Measurements from ENCODE around the gene CDK14.
"Not testable (repeated sequence)": the region's sequence is repeated elsewhere in the genome, so short reads cannot be mapped to it uniquely, and the experiment has no call there.

Gene CDK14

GRCh38 chr7:90791596-90791995, 195.5 kb downstream of the CDK14 start:
- no peak for TF ChIP-seq POLR2A (IDR thresholded peaks at IDR 0.05; ENCODE audit: low read depth, low read length)
- TF ChIP-seq TAF1 (IDR thresholded peaks at IDR 0.05; ENCODE audit: borderline replicate concordance, low read depth, low read length): no peak
- no peak for TF ChIP-seq POLR2AphosphoS5 (IDR thresholded peaks at IDR 0.05; ENCODE audit: low read depth, low read length)
- FAIRE-seq: no peak
- DNase-seq (ENCODE audit: insufficient read length): no peak

GRCh38 chr7:90792301-90792700, 196.2 kb downstream of the CDK14 start:
- DNase-seq (ENCODE audit: insufficient read length) (no peak), FAIRE-seq (no peak)
- no peak for TF ChIP-seq POLR2A (IDR thresholded peaks at IDR 0.05; ENCODE audit: low read depth, low read length)
- TF ChIP-seq POLR2AphosphoS5 (IDR thresholded peaks at IDR 0.05; ENCODE audit: low read depth, low read length): no peak

GRCh38 chr7:90794234-90794633, 198.1 kb downstream of the CDK14 start:
- not testable (repeated sequence) for DNase-seq (ENCODE audit: insufficient read length); FAIRE-seq

GRCh38 chr7:90797596-90797995, 201.5 kb downstream of the CDK14 start:
- DNase-seq (ENCODE audit: insufficient read length) (no peak), FAIRE-seq (no peak)
- TF ChIP-seq POLR2A (IDR thresholded peaks at IDR 0.05; ENCODE audit: low read depth, low read length): no peak
- no peak for TF ChIP-seq TAF1 (IDR thresholded peaks at IDR 0.05; ENCODE audit: borderline replicate concordance, low read depth, low read length)
- no peak for TF ChIP-seq POLR2AphosphoS5 (IDR thresholded peaks at IDR 0.05; ENCODE audit: low read depth, low read length)

- DNase-seq (ENCODE audit: insufficient read length) (no peak), FAIRE-seq (no peak)
- no peak for TF ChIP-seq POLR2A (IDR thresholded peaks at IDR 0.05; ENCODE audit: low read depth, low read length)
- no peak for TF ChIP-seq TAF1 (IDR thresholded peaks at IDR 0.05; ENCODE audit: borderline replicate concordance, low read depth, low read length)
- TF ChIP-seq POLR2AphosphoS5 (IDR thresholded peaks at IDR 0.05; ENCODE audit: low read depth, low read length): no peak
Measured at GRCh38 chr7:90804370-90804769, 208.2 kb downstream of the CDK14 start.

GRCh38 chr7:90815552-90815951, 219.4 kb downstream of the CDK14 start:
- FAIRE-seq; DNase-seq (ENCODE audit: insufficient read length): not testable (repeated sequence)

GRCh38 chr7:90816511-90817142, 220.5 kb downstream of the CDK14 start:
- DNase-seq (ENCODE audit: insufficient read length): no peak
- FAIRE-seq: peak; percentile 92
- TF ChIP-seq TAF1 (IDR thresholded peaks at IDR 0.05; ENCODE audit: borderline replicate concordance, low read depth, low read length): no peak
- no peak for TF ChIP-seq POLR2AphosphoS5 (IDR thresholded peaks at IDR 0.05; ENCODE audit: low read depth, low read length)
- TF ChIP-seq POLR2A (IDR thresholded peaks at IDR 0.05; ENCODE audit: low read depth, low read length): no peak

- no peak for DNase-seq (ENCODE audit: insufficient read length)
- no peak for FAIRE-seq
- TF ChIP-seq POLR2AphosphoS5 (IDR thresholded peaks at IDR 0.05; ENCODE audit: low read depth, low read length) (no peak), POLR2A (IDR thresholded peaks at IDR 0.05; ENCODE audit: low read depth, low read length) (no peak), TAF1 (IDR thresholded peaks at IDR 0.05; ENCODE audit: borderline replicate concordance, low read depth, low read length) (no peak)
Measured at GRCh38 chr7:90817151-90817550, 221.0 kb downstream of the CDK14 start.

GRCh38 chr7:90817846-90818245, 221.7 kb downstream of the CDK14 start:
- no peak for FAIRE-seq
- DNase-seq (ENCODE audit: insufficient read length): no peak
- TF ChIP-seq TAF1 (IDR thresholded peaks at IDR 0.05; ENCODE audit: borderline replicate concordance, low read depth, low read length): no peak
- no peak for TF ChIP-seq POLR2A (IDR thresholded peaks at IDR 0.05; ENCODE audit: low read depth, low read length)
- no peak for TF ChIP-seq POLR2AphosphoS5 (IDR thresholded peaks at IDR 0.05; ENCODE audit: low read depth, low read length)

- DNase-seq (ENCODE audit: insufficient read length): no peak
- no peak for FAIRE-seq
- TF ChIP-seq POLR2A (IDR thresholded peaks at IDR 0.05; ENCODE audit: low read depth, low read length) (no peak), POLR2AphosphoS5 (IDR thresholded peaks at IDR 0.05; ENCODE audit: low read depth, low read length) (no peak), TAF1 (IDR thresholded peaks at IDR 0.05; ENCODE audit: borderline replicate concordance, low read depth, low read length) (no peak)
Measured at GRCh38 chr7:90818341-90818740, 222.2 kb downstream of the CDK14 start.

- DNase-seq (ENCODE audit: insufficient read length): no peak
- TF ChIP-seq TAF1 (IDR thresholded peaks at IDR 0.05; ENCODE audit: borderline replicate concordance, low read depth, low read length) (no peak), POLR2A (IDR thresholded peaks at IDR 0.05; ENCODE audit: low read depth, low read length) (no peak), POLR2AphosphoS5 (IDR thresholded peaks at IDR 0.05; ENCODE audit: low read depth, low read length) (no peak)
- FAIRE-seq: peak; percentile 14
Measured at GRCh38 chr7:90821961-90822620, 226.0 kb downstream of the CDK14 start.

- FAIRE-seq: no peak
- no peak for DNase-seq (ENCODE audit: insufficient read length)
- TF ChIP-seq TAF1 (IDR thresholded peaks at IDR 0.05; ENCODE audit: borderline replicate concordance, low read depth, low read length) (no peak), POLR2A (IDR thresholded peaks at IDR 0.05; ENCODE audit: low read depth, low read length) (no peak), POLR2AphosphoS5 (IDR thresholded peaks at IDR 0.05; ENCODE audit: low read depth, low read length) (no peak)
Measured at GRCh38 chr7:90824386-90825307, 228.5 kb downstream of the CDK14 start.
